ENCODE measurements around the gene EFCAB12.
"Not testable (repeated sequence)": the region's sequence is repeated elsewhere in the genome, so short reads cannot be mapped to it uniquely, and the experiment has no call there.

GRCh38 chr3:129364811-129365210 lies 63.6 kb downstream of the EFCAB12 start:
- not testable (repeated sequence) for TF ChIP-seq ZNF274 (IDR thresholded peaks at IDR 0.05; ENCODE audit: low read depth, low read length); SUZ12 (IDR thresholded peaks at IDR 0.05; ENCODE audit: extremely low read depth, insufficient read depth, insufficient read length)
